ENCODE measurements around the gene MTERF4.

- TF ChIP-seq CTCF (IDR thresholded peaks at IDR 0.05; ENCODE audit: poor library complexity, severe bottlenecking) (no peak), POLR2AphosphoS5 (IDR thresholded peaks at IDR 0.05) (no peak), REST (IDR thresholded peaks at IDR 0.05; ENCODE audit: borderline replicate concordance) (no peak), SMC3 (conservative IDR thresholded peaks at IDR 0.05; ENCODE audit: poor library complexity) (no peak)
Measured at GRCh38 chr2:241118737-241119505, 16.8 kb upstream of the MTERF4 start.
